ENCODE results near the gene ZFP92. TPM values are rescaled to one million over a fixed set of nuclear protein-coding genes. Genes with fewer than 3 reads are reported as not detected.

The ZFP92 gene
- total RNA-seq, 6 experiments from 2014 or later: 0.03 to 0.38 (median 0.06) TPM

- H3K4me1 Mint-ChIP-seq (ENCODE audit: low read depth): no peaks in the 10 kb centered on the region
- H3K36me3 Mint-ChIP-seq (ENCODE audit: low read depth): no peaks in the 10 kb centered on the region
- no peak overlapping the region for H3K27ac Mint-ChIP-seq
- H3K4me3 Mint-ChIP-seq: no peak overlapping the region
- TF ChIP-seq CTCF (IDR thresholded peaks at IDR 0.05): peak; percentile 46
- no peak for DNase-seq
- no peaks in the 10 kb centered on the region for H3K9me3 Mint-ChIP-seq
- peaks cover 8% of the 10 kb centered on the region for H3K27me3 Mint-ChIP-seq (ENCODE audit: insufficient read depth)
Measured at GRCh38 chrX:153438532-153438931, 27.3 kb downstream of the ZFP92 start.

- no peaks in the 10 kb centered on the region for H3K9me3 Mint-ChIP-seq
- no peaks in the 10 kb centered on the region for H3K36me3 Mint-ChIP-seq (ENCODE audit: low read depth)
- DNase-seq: no peak
- no peak for TF ChIP-seq CTCF (IDR thresholded peaks at IDR 0.05)
- no peak overlapping the region for H3K27ac Mint-ChIP-seq
- H3K4me1 Mint-ChIP-seq (ENCODE audit: low read depth): no peaks in the 10 kb centered on the region
- no peak overlapping the region for H3K4me3 Mint-ChIP-seq
- H3K27me3 Mint-ChIP-seq (ENCODE audit: insufficient read depth): peaks cover 5% of the 10 kb centered on the region
Measured at GRCh38 chrX:153439977-153440376, 28.7 kb downstream of the ZFP92 start.

- Mint-ChIP-seq H3K4me3 (no peak overlapping the region), H3K36me3 (ENCODE audit: low read depth) (no peaks in the 10 kb centered on the region), H3K4me1 (ENCODE audit: low read depth) (no peaks in the 10 kb centered on the region), H3K27ac (no peak overlapping the region), H3K27me3 (ENCODE audit: insufficient read depth) (peaks cover 5% of the 10 kb centered on the region), H3K9me3 (no peaks in the 10 kb centered on the region)
- no peak for TF ChIP-seq CTCF (IDR thresholded peaks at IDR 0.05)
- DNase-seq: no peak
Measured at GRCh38 chrX:153440556-153441135, 29.4 kb downstream of the ZFP92 start.

- H3K4me1 Mint-ChIP-seq (ENCODE audit: low read depth): no peaks in the 10 kb centered on the region
- no peaks in the 10 kb centered on the region for H3K36me3 Mint-ChIP-seq (ENCODE audit: low read depth)
- H3K27me3 Mint-ChIP-seq (ENCODE audit: insufficient read depth): peaks cover 5% of the 10 kb centered on the region
- no peak overlapping the region for H3K4me3 Mint-ChIP-seq
- no peaks in the 10 kb centered on the region for H3K9me3 Mint-ChIP-seq
- no peak for TF ChIP-seq CTCF (IDR thresholded peaks at IDR 0.05)
- DNase-seq: no peak
- H3K27ac Mint-ChIP-seq: no peak overlapping the region
Measured at GRCh38 chrX:153441296-153441695, 30.0 kb downstream of the ZFP92 start.

GRCh38 chrX:153441981-153442380, 30.7 kb downstream of the ZFP92 start:
- Mint-ChIP-seq H3K27ac (no peak overlapping the region), H3K4me3 (no peak overlapping the region), H3K9me3 (no peaks in the 10 kb centered on the region), H3K36me3 (ENCODE audit: low read depth) (no peaks in the 10 kb centered on the region), H3K27me3 (ENCODE audit: insufficient read depth) (peaks cover 5% of the 10 kb centered on the region), H3K4me1 (ENCODE audit: low read depth) (no peaks in the 10 kb centered on the region)
- DNase-seq: no peak
- TF ChIP-seq CTCF (IDR thresholded peaks at IDR 0.05): no peak

- Mint-ChIP-seq H3K9me3 (no peaks in the 10 kb centered on the region), H3K27ac (no peak overlapping the region), H3K4me1 (ENCODE audit: low read depth) (no peaks in the 10 kb centered on the region), H3K36me3 (ENCODE audit: low read depth) (no peaks in the 10 kb centered on the region), H3K27me3 (ENCODE audit: insufficient read depth) (peaks cover 5% of the 10 kb centered on the region), H3K4me3 (no peak overlapping the region)
- no peak for TF ChIP-seq CTCF (IDR thresholded peaks at IDR 0.05)
- no peak for DNase-seq
Measured at GRCh38 chrX:153442463-153442862, 31.2 kb downstream of the ZFP92 start.

Measured in HFFc6 (cell line).